ENCODE data around the gene NFIC.

- TF ChIP-seq ZNF207 (IDR thresholded peaks at IDR 0.05; ENCODE audit: borderline replicate concordance) (no peak), IRF5 (IDR thresholded peaks at IDR 0.05; ENCODE audit: borderline replicate concordance) (no peak), SMC3 (IDR thresholded peaks at IDR 0.05; ENCODE audit: borderline replicate concordance, low read length) (no peak), POLR2AphosphoS5 (IDR thresholded peaks at IDR 0.05; ENCODE audit: low read length) (no peak), ZNF24 (IDR thresholded peaks at IDR 0.05) (no peak), BCL11A (IDR thresholded peaks at IDR 0.05; ENCODE audit: low read depth, low read length) (no peak), CTCF (IDR thresholded peaks at IDR 0.05 in 2 of 3, conservative IDR thresholded peaks at IDR 0.05 in 1 of 3; ENCODE audit: control insufficient read depth in 2 of 3, extremely low read depth in 1 of 3, insufficient read depth in 1 of 3, low read depth in 3 of 3, low read length in 3 of 3) (no peak), KDM1A (IDR thresholded peaks at IDR 0.05; ENCODE audit: borderline replicate concordance) (no peak), EZH2 (IDR thresholded peaks at IDR 0.05; ENCODE audit: borderline replicate concordance, control insufficient read depth, low read depth, low read length) (no peak), SMAD1 (IDR thresholded peaks at IDR 0.05; ENCODE audit: low read depth, partially characterized antibody) (no peak), ZNF274 (IDR thresholded peaks at IDR 0.05; ENCODE audit: insufficient read depth, insufficient read length) (no peak), CEBPB (IDR thresholded peaks at IDR 0.05; ENCODE audit: borderline replicate concordance in 1 of 2, low read depth in 2 of 2, low read length in 2 of 2) (no peak), POLR2A (IDR thresholded peaks at IDR 0.05; ENCODE audit: low read depth, low read length) (no peak)
These were observed 41.5 kb downstream of the NFIC start for GRCh38 chr19:3407556-3408516.
